Osteocyte (in vitro differentiated cells): Measurements from ENCODE around the gene CTSC. TPM values are rescaled to one million over a fixed set of nuclear protein-coding genes. Genes with fewer than 3 reads are reported as not detected.

Source experiments
- DNase-seq: peaks from one replicate; pipeline ENCODE4 v3.0.0; 2021; ENCODE audit warnings: mixed read lengths; ENCODE audit not compliant: unreplicated experiment; ENCODE audit errors: extremely low spot score
- H3K27ac Mint-ChIP-seq: one replicate; pipeline ENCODE4 v1.8.0; 2021; ENCODE audit warnings: mild to moderate bottlenecking, mixed read lengths; ENCODE audit not compliant: unreplicated experiment
- H3K27me3 Mint-ChIP-seq: one replicate; pipeline ENCODE4 v1.8.0; 2021; ENCODE audit warnings: mixed read lengths; ENCODE audit not compliant: unreplicated experiment
- H3K36me3 Mint-ChIP-seq: one replicate; pipeline ENCODE4 v1.8.0; 2021; ENCODE audit warnings: mixed read lengths; ENCODE audit not compliant: unreplicated experiment
- H3K4me1 Mint-ChIP-seq: one replicate; pipeline ENCODE4 v1.8.0; 2021; ENCODE audit warnings: mixed read lengths; ENCODE audit not compliant: unreplicated experiment
- H3K4me3 Mint-ChIP-seq: one replicate; pipeline ENCODE4 v1.8.0; 2021; ENCODE audit warnings: mild to moderate bottlenecking, moderate library complexity, mixed read lengths; ENCODE audit not compliant: unreplicated experiment
- H3K9me3 Mint-ChIP-seq: one replicate; pipeline ENCODE4 v1.8.0; 2021; ENCODE audit warnings: mixed read lengths; ENCODE audit not compliant: unreplicated experiment
- total RNA-seq: library from RNA; stranded (reverse); gene quantifications from 2 replicates; pipeline ENCODE4 v1.2.1, GENCODE V29; 2021
- TF ChIP-seq, protein P1 (sequence below): fragments of 200-600 bp; sonication (generic); IDR thresholded peaks from 2 replicates; pipeline ENCODE4 v1.5.0; 2021; ENCODE audit warnings: antibody characterized with exemption, mild to moderate bottlenecking, moderate library complexity

Gene CTSC
- total RNA-seq, 1 donor from 2014 or later = 1.3 TPM

- TF ChIP-seq, protein P1, sequence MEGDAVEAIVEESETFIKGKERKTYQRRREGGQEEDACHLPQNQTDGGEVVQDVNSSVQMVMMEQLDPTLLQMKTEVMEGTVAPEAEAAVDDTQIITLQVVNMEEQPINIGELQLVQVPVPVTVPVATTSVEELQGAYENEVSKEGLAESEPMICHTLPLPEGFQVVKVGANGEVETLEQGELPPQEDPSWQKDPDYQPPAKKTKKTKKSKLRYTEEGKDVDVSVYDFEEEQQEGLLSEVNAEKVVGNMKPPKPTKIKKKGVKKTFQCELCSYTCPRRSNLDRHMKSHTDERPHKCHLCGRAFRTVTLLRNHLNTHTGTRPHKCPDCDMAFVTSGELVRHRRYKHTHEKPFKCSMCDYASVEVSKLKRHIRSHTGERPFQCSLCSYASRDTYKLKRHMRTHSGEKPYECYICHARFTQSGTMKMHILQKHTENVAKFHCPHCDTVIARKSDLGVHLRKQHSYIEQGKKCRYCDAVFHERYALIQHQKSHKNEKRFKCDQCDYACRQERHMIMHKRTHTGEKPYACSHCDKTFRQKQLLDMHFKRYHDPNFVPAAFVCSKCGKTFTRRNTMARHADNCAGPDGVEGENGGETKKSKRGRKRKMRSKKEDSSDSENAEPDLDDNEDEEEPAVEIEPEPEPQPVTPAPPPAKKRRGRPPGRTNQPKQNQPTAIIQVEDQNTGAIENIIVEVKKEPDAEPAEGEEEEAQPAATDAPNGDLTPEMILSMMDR = no peak
- Mint-ChIP-seq H3K4me3 (no peak overlapping the region), H3K36me3 (no peaks in the 10 kb centered on the region), H3K9me3 (no peaks in the 10 kb centered on the region), H3K4me1 (no peaks in the 10 kb centered on the region), H3K27me3 (no peaks in the 10 kb centered on the region), H3K27ac (no peak overlapping the region)
- no peak for DNase-seq
Measured at GRCh38 chr11:88320149-88320559, 17.4 kb downstream of the CTSC start.

- DNase-seq = no peak
- Mint-ChIP-seq H3K4me1 (no peaks in the 10 kb centered on the region), H3K4me3 (no peak overlapping the region), H3K36me3 (no peaks in the 10 kb centered on the region), H3K9me3 (no peaks in the 10 kb centered on the region), H3K27ac (no peak overlapping the region), H3K27me3 (no peaks in the 10 kb centered on the region)
- TF ChIP-seq, protein P1 = no peak
Measured at GRCh38 chr11:88318017-88318416, 19.5 kb downstream of the CTSC start.

DNA sequence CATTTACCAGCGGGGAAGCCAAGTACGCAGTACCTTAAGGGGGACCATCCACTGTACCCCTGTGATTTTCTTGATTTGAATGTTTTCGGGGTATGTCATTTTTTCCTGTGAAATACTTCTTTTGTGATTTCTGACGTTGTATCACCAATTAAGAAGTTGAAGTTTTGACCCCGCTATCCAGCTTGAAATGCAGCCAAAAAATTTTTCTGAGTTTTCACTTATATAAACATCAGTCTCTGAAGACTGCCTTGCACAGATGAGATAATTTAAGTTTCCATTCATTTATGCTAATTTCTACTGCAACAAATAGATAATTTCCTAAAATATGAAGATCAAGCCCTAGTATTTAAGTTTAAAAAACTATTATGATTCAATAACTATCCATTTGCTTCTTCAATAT lies 20.0 kb downstream of the CTSC start:
- TF ChIP-seq, protein P1 = no peak
- Mint-ChIP-seq H3K36me3 (no peaks in the 10 kb centered on the region), H3K27ac (no peak overlapping the region), H3K27me3 (no peaks in the 10 kb centered on the region), H3K4me3 (no peak overlapping the region), H3K4me1 (peaks cover 4% of the 10 kb centered on the region), H3K9me3 (no peaks in the 10 kb centered on the region)
- no peak for DNase-seq

DNA sequence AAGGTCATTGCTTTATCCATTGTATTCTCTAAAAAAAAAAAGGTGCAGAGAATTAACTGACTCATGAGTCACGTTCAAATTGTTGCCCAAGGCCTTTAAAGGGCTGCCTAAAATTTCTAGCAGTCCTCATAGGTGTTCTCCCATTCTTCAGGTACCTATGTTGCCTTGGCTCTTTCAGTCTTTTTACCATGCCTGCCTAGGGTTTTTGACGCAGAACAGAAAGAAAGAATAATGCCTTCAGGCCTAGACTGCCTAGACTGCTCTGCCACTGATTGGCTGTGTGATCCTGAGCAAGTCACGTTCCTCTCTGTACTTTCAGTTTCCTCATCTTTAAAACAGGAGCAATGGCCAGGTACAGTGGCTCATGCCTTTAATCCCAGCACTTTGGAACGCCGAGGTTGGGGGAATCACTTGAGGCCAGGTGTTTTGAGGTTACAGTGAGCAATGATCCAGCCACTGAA lies 21.5 kb downstream of the CTSC start:
- no peaks in the 10 kb centered on the region for H3K36me3 Mint-ChIP-seq

DNA sequence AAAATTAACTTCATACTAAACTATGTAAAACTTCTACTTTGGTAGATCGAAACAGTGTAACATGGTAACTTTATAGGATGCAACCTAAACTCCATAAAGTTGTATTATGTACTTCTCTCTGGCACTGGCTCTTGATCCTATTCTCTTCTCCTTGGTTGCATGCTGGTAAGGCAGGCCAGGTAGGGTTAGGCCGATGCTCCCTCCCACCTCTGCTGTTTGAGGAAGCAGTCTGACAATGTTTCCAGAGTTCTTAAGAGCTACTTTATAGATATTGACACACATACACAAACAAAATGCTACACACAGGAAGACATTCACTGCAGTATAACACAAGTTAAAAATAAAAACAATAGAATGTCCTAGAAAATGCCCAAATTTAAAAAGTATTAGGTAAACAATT lies 22.5 kb downstream of the CTSC start:
- no peaks in the 10 kb centered on the region for H3K36me3 Mint-ChIP-seq

More for the DNA sequence above, 21.5 kb downstream of the CTSC start:
- H3K9me3 Mint-ChIP-seq = no peaks in the 10 kb centered on the region
- H3K27ac Mint-ChIP-seq = no peak overlapping the region
- peaks cover 6% of the 10 kb centered on the region for H3K4me1 Mint-ChIP-seq
- no peaks in the 10 kb centered on the region for H3K27me3 Mint-ChIP-seq
- no peak overlapping the region for H3K4me3 Mint-ChIP-seq
- TF ChIP-seq, protein P1 = no peak
- DNase-seq = no peak

More for the DNA sequence above, 22.5 kb downstream of the CTSC start:
- H3K27ac Mint-ChIP-seq = no peak overlapping the region
- H3K4me3 Mint-ChIP-seq = no peak overlapping the region
- H3K27me3 Mint-ChIP-seq = no peaks in the 10 kb centered on the region
- H3K4me1 Mint-ChIP-seq = peaks cover 6% of the 10 kb centered on the region
- no peak for DNase-seq
- H3K9me3 Mint-ChIP-seq = no peaks in the 10 kb centered on the region
- TF ChIP-seq, protein P1 = no peak
